Measurements from ENCODE around the gene PRAMEF5.
"Not testable (repeated sequence)": the region's sequence is repeated elsewhere in the genome, so short reads cannot be mapped to it uniquely, and the experiment has no call there.

The PRAMEF5 gene

GRCh38 chr1:13253898-13254297, at the start of gene PRAMEF5:
PRAMEF5 (plus strand) TSS chr1:13254198; CDS start chr1:13259269, 5,071 bp downstream.
- H3K9ac ChIP-seq (ENCODE audit: low read length); H3K27me3 ChIP-seq (ENCODE audit: control insufficient read depth, insufficient read depth, low read length); H3K36me3 ChIP-seq (ENCODE audit: control insufficient read depth, insufficient read depth, low read length); H3K9me3 ChIP-seq (ENCODE audit: control insufficient read depth, low read length); H3K4me3 ChIP-seq (ENCODE audit: low read length); H3K4me1 ChIP-seq (ENCODE audit: control insufficient read depth, insufficient read depth, low read length): not testable (repeated sequence)

- not testable (repeated sequence) for H3K27me3 ChIP-seq (ENCODE audit: control insufficient read depth, insufficient read depth, low read length); H3K4me1 ChIP-seq (ENCODE audit: control insufficient read depth, insufficient read depth, low read length); H3K9me3 ChIP-seq (ENCODE audit: control insufficient read depth, low read length); H3K9ac ChIP-seq (ENCODE audit: low read length); H3K36me3 ChIP-seq (ENCODE audit: control insufficient read depth, insufficient read depth, low read length); H3K4me3 ChIP-seq (ENCODE audit: low read length)
Measured at GRCh38 chr1:13208712-13209111, 45.3 kb upstream of the PRAMEF5 start.

GRCh38 chr1:13216619-13217018, 37.4 kb upstream of the PRAMEF5 start:
- not testable (repeated sequence) for H3K27me3 ChIP-seq (ENCODE audit: control insufficient read depth, insufficient read depth, low read length); H3K9me3 ChIP-seq (ENCODE audit: control insufficient read depth, low read length); H3K9ac ChIP-seq (ENCODE audit: low read length); H3K4me1 ChIP-seq (ENCODE audit: control insufficient read depth, insufficient read depth, low read length); H3K36me3 ChIP-seq (ENCODE audit: control insufficient read depth, insufficient read depth, low read length); H3K4me3 ChIP-seq (ENCODE audit: low read length)

GRCh38 chr1:13219203-13219602, 34.8 kb upstream of the PRAMEF5 start:
- H3K27me3 ChIP-seq (ENCODE audit: control insufficient read depth, insufficient read depth, low read length); H3K4me1 ChIP-seq (ENCODE audit: control insufficient read depth, insufficient read depth, low read length); H3K9me3 ChIP-seq (ENCODE audit: control insufficient read depth, low read length); H3K4me3 ChIP-seq (ENCODE audit: low read length); H3K36me3 ChIP-seq (ENCODE audit: control insufficient read depth, insufficient read depth, low read length); H3K9ac ChIP-seq (ENCODE audit: low read length): not testable (repeated sequence)

- not testable (repeated sequence) for H3K4me1 ChIP-seq (ENCODE audit: control insufficient read depth, insufficient read depth, low read length); H3K4me3 ChIP-seq (ENCODE audit: low read length); H3K9ac ChIP-seq (ENCODE audit: low read length); H3K27me3 ChIP-seq (ENCODE audit: control insufficient read depth, insufficient read depth, low read length); H3K9me3 ChIP-seq (ENCODE audit: control insufficient read depth, low read length); H3K36me3 ChIP-seq (ENCODE audit: control insufficient read depth, insufficient read depth, low read length)
Measured at GRCh38 chr1:13222788-13223187, 31.2 kb upstream of the PRAMEF5 start.

- no peak overlapping the region for H3K9ac ChIP-seq (ENCODE audit: low read length)
- H3K36me3 ChIP-seq (ENCODE audit: control insufficient read depth, insufficient read depth, low read length), result no peaks in the 10 kb centered on the region
- H3K27me3 ChIP-seq (ENCODE audit: control insufficient read depth, insufficient read depth, low read length), result no peaks in the 10 kb centered on the region
Measured at GRCh38 chr1:13224480-13225060, 29.4 kb upstream of the PRAMEF5 start.

GRCh38 chr1:13225675-13226204, 28.3 kb upstream of the PRAMEF5 start, which contains the start of gene PRAMEF18:
PRAMEF18 (minus strand) TSS chr1:13226154; CDS start chr1:13226106, 48 bp downstream.
- H3K4me3 ChIP-seq (ENCODE audit: low read length); H3K9ac ChIP-seq (ENCODE audit: low read length); H3K36me3 ChIP-seq (ENCODE audit: control insufficient read depth, insufficient read depth, low read length); H3K27me3 ChIP-seq (ENCODE audit: control insufficient read depth, insufficient read depth, low read length); H3K9me3 ChIP-seq (ENCODE audit: control insufficient read depth, low read length); H3K4me1 ChIP-seq (ENCODE audit: control insufficient read depth, insufficient read depth, low read length): not testable (repeated sequence)

More at GRCh38 chr1:13224480-13225060, 29.4 kb upstream of the PRAMEF5 start:
- H3K4me1 ChIP-seq (ENCODE audit: control insufficient read depth, insufficient read depth, low read length), result no peaks in the 10 kb centered on the region
- H3K4me3 ChIP-seq (ENCODE audit: low read length), result no peak overlapping the region
- H3K9me3 ChIP-seq (ENCODE audit: control insufficient read depth, low read length), result no peaks in the 10 kb centered on the region

GRCh38 chr1:13227271-13228055, 26.5 kb upstream of the PRAMEF5 start:
- not testable (repeated sequence) for H3K4me1 ChIP-seq (ENCODE audit: control insufficient read depth, insufficient read depth, low read length); H3K9me3 ChIP-seq (ENCODE audit: control insufficient read depth, low read length); H3K9ac ChIP-seq (ENCODE audit: low read length); H3K4me3 ChIP-seq (ENCODE audit: low read length); H3K27me3 ChIP-seq (ENCODE audit: control insufficient read depth, insufficient read depth, low read length); H3K36me3 ChIP-seq (ENCODE audit: control insufficient read depth, insufficient read depth, low read length)

GRCh38 chr1:13228343-13228781, 25.6 kb upstream of the PRAMEF5 start:
- H3K9ac ChIP-seq (ENCODE audit: low read length), result no peak overlapping the region
- no peaks in the 10 kb centered on the region for H3K27me3 ChIP-seq (ENCODE audit: control insufficient read depth, insufficient read depth, low read length)
- no peaks in the 10 kb centered on the region for H3K36me3 ChIP-seq (ENCODE audit: control insufficient read depth, insufficient read depth, low read length)
- no peaks in the 10 kb centered on the region for H3K9me3 ChIP-seq (ENCODE audit: control insufficient read depth, low read length)
- H3K4me1 ChIP-seq (ENCODE audit: control insufficient read depth, insufficient read depth, low read length), result no peaks in the 10 kb centered on the region
- H3K4me3 ChIP-seq (ENCODE audit: low read length), result no peak overlapping the region

GRCh38 chr1:13230096-13230495, 23.9 kb upstream of the PRAMEF5 start:
- H3K9me3 ChIP-seq (ENCODE audit: control insufficient read depth, low read length); H3K4me3 ChIP-seq (ENCODE audit: low read length); H3K9ac ChIP-seq (ENCODE audit: low read length); H3K27me3 ChIP-seq (ENCODE audit: control insufficient read depth, insufficient read depth, low read length); H3K4me1 ChIP-seq (ENCODE audit: control insufficient read depth, insufficient read depth, low read length); H3K36me3 ChIP-seq (ENCODE audit: control insufficient read depth, insufficient read depth, low read length): not testable (repeated sequence)

GRCh38 chr1:13230601-13231000, 23.4 kb upstream of the PRAMEF5 start:
- not testable (repeated sequence) for H3K4me3 ChIP-seq (ENCODE audit: low read length); H3K9ac ChIP-seq (ENCODE audit: low read length); H3K27me3 ChIP-seq (ENCODE audit: control insufficient read depth, insufficient read depth, low read length); H3K36me3 ChIP-seq (ENCODE audit: control insufficient read depth, insufficient read depth, low read length); H3K9me3 ChIP-seq (ENCODE audit: control insufficient read depth, low read length); H3K4me1 ChIP-seq (ENCODE audit: control insufficient read depth, insufficient read depth, low read length)

- H3K9me3 ChIP-seq (ENCODE audit: control insufficient read depth, low read length); H3K4me1 ChIP-seq (ENCODE audit: control insufficient read depth, insufficient read depth, low read length); H3K36me3 ChIP-seq (ENCODE audit: control insufficient read depth, insufficient read depth, low read length); H3K9ac ChIP-seq (ENCODE audit: low read length); H3K27me3 ChIP-seq (ENCODE audit: control insufficient read depth, insufficient read depth, low read length); H3K4me3 ChIP-seq (ENCODE audit: low read length): not testable (repeated sequence)
Measured at GRCh38 chr1:13231061-13231750, 22.8 kb upstream of the PRAMEF5 start.
